GM21737 (cell line): ENCODE measurements around the gene CACNB3.

Experiments
- ATAC-seq: cut with Tn5 transposase; IDR thresholded peaks from one replicate; pipeline ENCODE4 v1.9.1; 2021; ENCODE audit warnings: mild to moderate bottlenecking, moderate library complexity; ENCODE audit not compliant: unreplicated experiment

The CACNB3 gene

GRCh38 chr12:48788524-48788853 is 29.8 kb upstream of the CACNB3 start:
- no peak for ATAC-seq

GRCh38 chr12:48788854-48789775 is 29.2 kb upstream of the CACNB3 start, which contains the start of gene ADCY6:
TSS of gene ADCY6 (minus strand) at chr12:48789089. CDS start at chr12:48783434, 5,655 bp downstream.
- ATAC-seq, result peak; percentile 50

- ATAC-seq, result no peak
These were observed 28.4 kb upstream of the CACNB3 start for GRCh38 chr12:48789858-48790326.

- ATAC-seq, result no peak
These were observed 24.6 kb upstream of the CACNB3 start for GRCh38 chr12:48793696-48794095.

GRCh38 chr12:48794870-48795269 is 23.4 kb upstream of the CACNB3 start:
- no peak for ATAC-seq

GRCh38 chr12:48795550-48796455 is 22.5 kb upstream of the CACNB3 start:
- no peak for ATAC-seq

- ATAC-seq, result no peak
These were observed 21.3 kb upstream of the CACNB3 start for GRCh38 chr12:48796976-48797375.

- ATAC-seq, result no peak
These were observed 17.8 kb upstream of the CACNB3 start for GRCh38 chr12:48800457-48800856.

GRCh38 chr12:48800971-48801370 is 17.3 kb upstream of the CACNB3 start:
- ATAC-seq, result no peak

- no peak for ATAC-seq
These were observed 14.6 kb upstream of the CACNB3 start for GRCh38 chr12:48803675-48804074.

- no peak for ATAC-seq
These were observed 10.3 kb upstream of the CACNB3 start for GRCh38 chr12:48807981-48808380.

- ATAC-seq, result no peak
These were observed 7.3 kb upstream of the CACNB3 start for GRCh38 chr12:48810903-48811431.

GRCh38 chr12:48811437-48812090 is 6.7 kb upstream of the CACNB3 start:
- ATAC-seq, result no peak

GRCh38 chr12:48812389-48812788 is 5.9 kb upstream of the CACNB3 start:
- ATAC-seq, result no peak

GRCh38 chr12:48813465-48814261 is 4.6 kb upstream of the CACNB3 start:
- ATAC-seq, result no peak

- ATAC-seq, result peak; percentile 76
These were observed 3.8 kb upstream of the CACNB3 start for GRCh38 chr12:48814262-48815125.

GRCh38 chr12:48815126-48816110 is 2.9 kb upstream of the CACNB3 start:
- no peak for ATAC-seq
